SK-N-SH treated with all-trans-retinoic acid at 6 μM for 48 hours (cell line): ENCODE results near the gene KLF17.

Experiments used
- ATAC-seq: fragments of 200-7000 bp; cut with Tn5 transposase; 3 replicates; pipeline ENCODE4 v1.9.1; 2020; ENCODE audit warnings: mild to moderate bottlenecking, moderate library complexity
- ARNTL ChIP-seq: fragments of 450-650 bp; formaldehyde crosslinking; IDR thresholded peaks from 2 replicates; pipeline ENCODE4 v1.5.0; 2020; ENCODE audit warnings: low read depth, mild to moderate bottlenecking, moderate library complexity, borderline replicate concordance
- BACH2 ChIP-seq: fragments of 250-450 bp; sonication (Bioruptor Pico); IDR thresholded peaks from 2 replicates; pipeline ENCODE4 v1.9.0; 2021; ENCODE audit warnings: mild to moderate bottlenecking, borderline replicate concordance
- CREB5 ChIP-seq: fragments of 250-450 bp; sonication (Bioruptor Pico); IDR thresholded peaks from 2 replicates; pipeline ENCODE4 v1.5.1; 2020; ENCODE audit warnings: low read depth, mild to moderate bottlenecking, moderate library complexity
- GLIS3 ChIP-seq: fragments of 250-450 bp; sonication (Bioruptor Pico); IDR thresholded peaks from 2 replicates; pipeline ENCODE4 v1.5.0; 2020; ENCODE audit warnings: mild to moderate bottlenecking, moderate library complexity
- ISL1 ChIP-seq: fragments of 250-450 bp; sonication (Bioruptor Pico); IDR thresholded peaks from 2 replicates; pipeline ENCODE4 v2.1.2; 2022; ENCODE audit warnings: mild to moderate bottlenecking, moderate library complexity
- OSR1 ChIP-seq: fragments of 250-450 bp; sonication (Bioruptor Pico); IDR thresholded peaks from 2 replicates; pipeline ENCODE4 v1.8.0; 2022; ENCODE audit warnings: moderate library complexity, mild to moderate bottlenecking, inconsistent platforms
- PPARA ChIP-seq: fragments of 250-450 bp; sonication (Bioruptor Pico); IDR thresholded peaks from 2 replicates; pipeline ENCODE4 v1.5.0; 2020; ENCODE audit warnings: mild to moderate bottlenecking, borderline replicate concordance
- RARB ChIP-seq: fragments of 250-450 bp; sonication (Bioruptor Pico); IDR thresholded peaks from 2 replicates; pipeline ENCODE4 v1.8.0; 2021; ENCODE audit warnings: mild to moderate bottlenecking, moderate library complexity
- SNAI2 ChIP-seq: fragments of 250-450 bp; sonication (Bioruptor Pico); IDR thresholded peaks from 2 replicates; pipeline ENCODE4 v1.5.0; 2020; ENCODE audit warnings: mild to moderate bottlenecking, moderate library complexity
- TCF4 ChIP-seq: fragments of 250-450 bp; sonication (Bioruptor Pico); IDR thresholded peaks from 2 replicates; pipeline ENCODE4 v1.8.0; 2021; ENCODE audit warnings: mild to moderate bottlenecking, moderate library complexity, borderline replicate concordance
- TOX ChIP-seq: fragments of 250-450 bp; sonication (Bioruptor Pico); IDR thresholded peaks from 2 replicates; pipeline ENCODE4 v1.8.0; 2021; ENCODE audit warnings: mild to moderate bottlenecking, moderate library complexity, borderline replicate concordance
- TSHZ2 ChIP-seq: fragments of 250-450 bp; sonication (Bioruptor Pico); IDR thresholded peaks from 2 replicates; pipeline ENCODE4 v1.5.0; 2020; ENCODE audit warnings: mild to moderate bottlenecking, moderate library complexity
- ZC3H10 ChIP-seq: fragments of 250-450 bp; sonication (Bioruptor Pico); IDR thresholded peaks from 2 replicates; pipeline ENCODE4 v1.5.1; 2021; ENCODE audit warnings: mild to moderate bottlenecking, moderate library complexity
- ZFP3 ChIP-seq: fragments of 250-450 bp; sonication (Bioruptor Pico); IDR thresholded peaks from 2 replicates; pipeline ENCODE4 v1.5.0; 2020; ENCODE audit warnings: mild to moderate bottlenecking, moderate library complexity
- ZFP30 ChIP-seq: fragments of 450-650 bp; formaldehyde crosslinking; IDR thresholded peaks from 2 replicates; pipeline ENCODE4 v1.5.0; 2022; ENCODE audit warnings: mild to moderate bottlenecking, moderate library complexity
- ZNF565 ChIP-seq: fragments of 450-650 bp; formaldehyde crosslinking; conservative IDR thresholded peaks from 2 replicates; pipeline ENCODE4 v1.5.0; 2020; ENCODE audit warnings: low read depth, mild to moderate bottlenecking, moderate library complexity
- ZNF70 ChIP-seq: fragments of 450-650 bp; formaldehyde crosslinking; IDR thresholded peaks from 2 replicates; pipeline ENCODE4 v1.5.0; 2020; ENCODE audit warnings: mild to moderate bottlenecking, moderate library complexity
- ZNF8 ChIP-seq: fragments of 450-650 bp; formaldehyde crosslinking; IDR thresholded peaks from 2 replicates; pipeline ENCODE4 v1.5.0; 2020; ENCODE audit warnings: mild to moderate bottlenecking, moderate library complexity

Gene KLF17

DNA sequence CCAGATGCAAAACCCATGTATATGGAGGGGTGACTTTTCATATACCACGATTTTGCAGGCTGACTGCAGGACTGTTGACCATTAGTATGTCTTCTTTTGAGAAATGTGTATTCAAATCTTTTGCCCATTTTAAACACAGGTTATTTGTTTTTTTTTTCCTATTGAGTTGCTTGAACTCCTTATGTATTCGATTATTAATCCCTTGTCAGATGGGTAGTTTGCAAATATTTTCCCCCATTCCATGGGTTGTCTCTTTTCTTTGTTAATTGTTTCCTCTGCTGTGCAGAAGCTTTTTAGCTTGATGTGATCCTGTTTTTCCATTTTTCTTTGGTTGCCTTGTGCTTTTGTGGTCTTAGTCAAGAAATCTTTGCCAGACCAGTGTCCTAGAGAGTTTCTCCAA lies 24.6 kb upstream of the KLF17 start:
- TF ChIP-seq ZNF565 (CRISPR knock-in tag) (no peak), BACH2 (CRISPR knock-in tag) (no peak), ZFP3 (no peak), CREB5 (CRISPR knock-in tag) (no peak), TSHZ2 (CRISPR knock-in tag) (no peak), PPARA (no peak), ZNF8 (CRISPR knock-in tag) (no peak), TOX (CRISPR knock-in tag) (no peak), SNAI2 (CRISPR knock-in tag) (no peak), ZFP30 (CRISPR knock-in tag) (no peak), TCF4 (CRISPR knock-in tag) (no peak), OSR1 (no peak), RARB (CRISPR knock-in tag) (no peak), ZNF70 (CRISPR knock-in tag) (no peak), ZC3H10 (CRISPR knock-in tag) (no peak)
- no peak for ATAC-seq

- no peak for ATAC-seq
- TF ChIP-seq TCF4 (CRISPR knock-in tag) (no peak), ISL1 (no peak)
Observed at GRCh38 chr1:44100183-44100868, 18.3 kb upstream of the KLF17 start.

DNA sequence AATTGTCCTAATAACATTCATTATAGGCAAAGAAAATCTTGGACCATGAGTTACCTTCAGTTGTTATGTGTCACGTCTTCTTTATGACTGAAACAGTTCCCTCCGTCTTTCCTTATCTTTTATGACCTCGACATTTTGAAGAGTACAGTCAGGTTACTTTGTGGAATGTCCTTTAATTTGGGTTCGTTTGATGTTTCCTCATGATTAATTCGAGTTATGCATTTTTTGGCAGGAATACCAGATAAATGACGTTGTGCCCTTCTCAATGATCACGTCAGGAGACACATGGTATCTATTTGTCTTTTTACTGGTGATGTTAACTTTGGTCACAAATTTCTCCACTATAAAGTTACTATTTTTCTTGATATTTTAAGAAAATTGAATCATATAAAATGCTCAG lies 17.3 kb upstream of the KLF17 start:
- no peak for ATAC-seq
- TF ChIP-seq CREB5 (CRISPR knock-in tag), result no peak
- TF ChIP-seq TCF4 (CRISPR knock-in tag), result no peak
- TF ChIP-seq TSHZ2 (CRISPR knock-in tag), result no peak
- TF ChIP-seq SNAI2 (CRISPR knock-in tag), result no peak
- no peak for TF ChIP-seq TOX (CRISPR knock-in tag)
- no peak for TF ChIP-seq ZFP30 (CRISPR knock-in tag)
- TF ChIP-seq ARNTL (CRISPR knock-in tag), result no peak
- TF ChIP-seq ZNF70 (CRISPR knock-in tag), result no peak
- TF ChIP-seq GLIS3 (CRISPR knock-in tag), result no peak
- no peak for TF ChIP-seq ZC3H10 (CRISPR knock-in tag)
- TF ChIP-seq ZNF8 (CRISPR knock-in tag), result no peak
